ENCODE results near the gene SLC2A1.

SLC2A1 gene

GRCh38 chr1:42940851-42941639 is 17.6 kb downstream of the SLC2A1 start:
- DNase-seq = no peak

- DNase-seq = no peak
These were observed 19.7 kb downstream of the SLC2A1 start for GRCh38 chr1:42938645-42939615.

- no peak for DNase-seq
These were observed 20.6 kb downstream of the SLC2A1 start for GRCh38 chr1:42937836-42938644.

- DNase-seq = no peak
These were observed 21.4 kb downstream of the SLC2A1 start for GRCh38 chr1:42937141-42937696.

GRCh38 chr1:42936309-42937078 is 22.2 kb downstream of the SLC2A1 start:
- DNase-seq = no peak

GRCh38 chr1:42935971-42936308 is 22.7 kb downstream of the SLC2A1 start:
- DNase-seq = no peak

- DNase-seq = no peak
These were observed 23.3 kb downstream of the SLC2A1 start for GRCh38 chr1:42935313-42935895.

GRCh38 chr1:42934541-42935312 is 23.9 kb downstream of the SLC2A1 start:
- DNase-seq = no peak

- no peak for DNase-seq
These were observed 24.8 kb downstream of the SLC2A1 start for GRCh38 chr1:42933610-42934491.

- no peak for DNase-seq
These were observed 25.5 kb downstream of the SLC2A1 start for GRCh38 chr1:42933060-42933586.

GRCh38 chr1:42932442-42932941 is 26.2 kb downstream of the SLC2A1 start:
- no peak for DNase-seq

- DNase-seq = no peak
These were observed 26.7 kb downstream of the SLC2A1 start for GRCh38 chr1:42931911-42932422.

GRCh38 chr1:42931108-42931539 is 27.5 kb downstream of the SLC2A1 start:
- DNase-seq = no peak

- DNase-seq = no peak
These were observed 28.2 kb downstream of the SLC2A1 start for GRCh38 chr1:42930178-42931107.

- DNase-seq = no peak
These were observed 29.1 kb downstream of the SLC2A1 start for GRCh38 chr1:42929434-42930177.

GRCh38 chr1:42928859-42929258 is 29.8 kb downstream of the SLC2A1 start:
- DNase-seq = no peak

- DNase-seq = no peak
These were observed 30.7 kb downstream of the SLC2A1 start for GRCh38 chr1:42927920-42928505.

Measured in NCI-H1092 (cell line).